Activated CD4-positive, alpha-beta T cell treated with anti-CD3 and anti-CD28 coated beads for 4 hours (primary cell): ENCODE data around the gene ZZZ3.
"Not testable (repeated sequence)": the region's sequence is repeated elsewhere in the genome, so short reads cannot be mapped to it uniquely, and the experiment has no call there.

ENCODE experiments used
- DNase-seq, 2 donors: peaks; one replicate each; pipeline ENCODE4 v3.0.0-alpha.2; 2020

Gene ZZZ3

GRCh38 chr1:77668924-77669449, 13.5 kb downstream of the ZZZ3 start:
- DNase-seq = no peak

GRCh38 chr1:77664939-77665516, 17.4 kb downstream of the ZZZ3 start:
- no peak for DNase-seq

DNA sequence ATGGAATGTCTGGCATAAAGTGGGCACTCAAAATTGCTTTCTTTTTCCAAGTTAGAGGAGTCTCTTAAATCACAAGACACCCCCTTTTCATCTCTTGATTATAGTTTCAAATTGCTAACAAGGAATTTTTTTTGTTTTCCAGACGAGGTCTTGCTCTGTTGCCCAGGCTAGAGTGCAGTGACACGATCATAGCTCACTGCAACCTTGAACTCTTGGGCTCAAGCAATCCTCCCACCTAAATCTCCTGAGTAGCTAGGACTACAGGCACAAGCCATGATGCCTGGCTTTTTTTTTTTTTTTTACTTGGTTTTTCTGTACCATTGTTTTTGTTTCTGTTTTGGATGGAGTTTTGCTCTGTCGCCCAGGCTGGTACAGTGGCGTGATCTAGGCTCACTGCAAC, 20.8 kb downstream of the ZZZ3 start:
- DNase-seq = no peak

DNA sequence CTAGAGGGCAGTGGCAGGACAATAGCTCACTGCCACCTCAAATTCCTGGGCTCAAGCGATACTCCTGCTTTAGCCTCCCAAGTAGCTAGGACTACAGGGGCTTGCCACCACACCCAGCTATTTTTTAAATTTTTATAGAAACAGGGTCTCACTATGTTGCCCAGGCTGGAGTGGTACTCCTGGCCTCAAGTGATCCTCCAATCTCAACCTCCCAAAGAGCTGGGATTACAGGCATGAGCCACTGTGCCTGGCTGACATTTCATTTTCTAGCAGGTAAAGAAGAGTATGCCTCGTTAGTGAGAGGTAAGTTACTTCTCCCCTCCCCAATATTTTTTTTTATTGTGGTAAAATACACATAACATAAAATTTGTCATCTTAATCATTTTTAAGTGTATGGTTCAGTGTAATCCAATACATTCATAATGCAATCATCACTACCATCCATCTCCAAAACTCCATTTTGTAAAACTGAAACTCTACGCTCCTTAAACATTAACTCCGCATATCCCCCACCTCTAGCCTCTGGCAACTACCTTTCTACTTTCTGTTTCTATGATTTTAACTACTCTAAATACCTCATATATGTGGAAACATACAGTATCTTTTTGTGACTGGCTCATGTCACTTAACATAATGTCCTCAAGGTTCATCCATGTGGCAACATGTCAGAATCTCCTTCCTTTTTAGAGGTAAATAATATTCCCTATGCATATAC, 22.4 kb downstream of the ZZZ3 start:
- no peak for DNase-seq

DNA sequence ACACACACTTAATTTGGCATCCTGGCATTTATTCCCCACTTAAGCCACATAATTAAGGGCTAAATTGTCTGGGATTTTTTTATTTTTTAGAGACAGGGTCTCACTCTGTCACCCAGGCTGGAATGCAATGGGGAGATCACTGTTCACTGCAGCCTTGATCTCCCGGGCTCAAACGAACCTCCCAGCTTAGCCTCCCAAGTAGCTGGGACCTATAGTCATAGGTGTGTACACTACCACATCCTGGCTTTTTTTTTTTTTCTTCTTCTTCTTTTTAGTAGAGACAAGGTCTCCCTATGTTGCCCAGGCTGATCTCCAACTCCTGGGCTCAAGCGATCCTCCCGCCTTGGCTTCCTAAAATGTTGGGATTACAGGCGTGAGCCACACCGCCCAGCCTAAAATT, 24.2 kb downstream of the ZZZ3 start:
- no peak for DNase-seq

- no peak for DNase-seq
Observed at GRCh38 chr1:77655431-77655974, 27.0 kb downstream of the ZZZ3 start.

DNA sequence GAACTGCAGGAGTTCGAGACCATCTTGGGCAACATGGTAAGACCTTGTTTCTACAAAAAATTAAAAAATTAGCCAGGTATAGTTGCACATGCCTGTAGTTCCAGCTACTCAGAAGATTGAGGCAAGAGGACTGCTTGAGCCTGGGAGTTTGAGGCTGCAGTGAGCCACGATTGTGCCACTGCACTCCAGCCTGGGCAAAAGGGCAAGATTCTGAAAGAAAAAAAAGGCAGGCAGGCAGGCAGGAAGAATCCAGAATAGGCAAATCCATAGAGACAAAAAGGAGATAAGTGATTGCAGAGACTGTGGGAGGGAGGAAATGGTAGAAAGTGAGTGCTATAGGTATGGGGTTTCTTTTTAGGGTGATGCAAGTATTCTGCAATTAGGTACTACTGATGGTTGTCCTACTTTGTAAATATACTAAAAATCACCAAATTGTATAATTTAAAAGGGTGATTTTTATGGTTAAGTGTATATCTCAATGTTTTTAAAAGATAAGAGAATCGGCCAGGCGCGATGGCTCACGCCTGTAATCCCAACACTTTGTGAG, 29.4 kb downstream of the ZZZ3 start:
- no peak for DNase-seq

DNA sequence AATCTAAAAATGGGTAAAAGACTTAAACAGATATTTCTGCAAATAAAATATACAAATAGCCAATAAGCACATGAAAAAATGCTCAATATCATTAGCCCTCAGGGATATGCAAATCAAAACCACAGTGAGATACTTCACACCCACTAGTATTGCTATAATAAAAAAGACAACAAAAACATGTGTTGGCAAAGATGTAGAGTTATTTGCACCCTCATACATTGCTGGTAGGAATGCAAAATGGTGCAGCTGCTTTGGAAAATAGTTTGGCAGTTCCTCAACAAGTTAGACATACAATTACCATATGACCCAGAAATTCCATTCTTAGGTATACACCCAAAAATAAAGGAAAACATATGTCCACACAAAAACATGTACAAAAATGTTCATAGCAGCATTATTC, 30.2 kb downstream of the ZZZ3 start:
- DNase-seq = no peak

GRCh38 chr1:77649127-77649526, 33.3 kb downstream of the ZZZ3 start:
- no peak for DNase-seq

GRCh38 chr1:77646224-77646623, 36.2 kb downstream of the ZZZ3 start:
- DNase-seq = not testable (repeated sequence)

- no peak for DNase-seq
Observed at GRCh38 chr1:77643456-77643855, 39.0 kb downstream of the ZZZ3 start.

- DNase-seq = no peak
Observed at GRCh38 chr1:77642941-77643340, 39.5 kb downstream of the ZZZ3 start.

DNA sequence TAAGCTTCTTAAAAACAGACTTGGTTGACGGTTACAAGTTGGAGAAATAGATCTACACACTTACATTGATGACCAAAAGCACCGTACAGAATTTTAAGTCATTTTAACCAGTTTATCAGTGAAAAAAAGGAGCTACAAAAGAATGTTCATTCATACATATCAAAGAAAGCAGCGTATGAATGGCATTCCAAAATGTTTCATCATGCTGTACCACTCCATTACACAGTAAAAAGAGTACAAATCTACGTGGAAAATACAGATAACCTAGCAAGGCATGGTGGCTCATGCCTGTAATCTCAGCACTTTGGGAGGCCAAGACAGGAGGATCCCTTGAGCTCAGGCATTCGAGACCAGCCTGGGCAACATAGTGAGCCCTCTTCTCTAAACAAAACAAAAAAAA, 40.3 kb downstream of the ZZZ3 start:
- DNase-seq = no peak

- no peak for DNase-seq
Observed at GRCh38 chr1:77639557-77640069, 42.8 kb downstream of the ZZZ3 start.

- no peak for DNase-seq
Observed at GRCh38 chr1:77639056-77639455, 43.4 kb downstream of the ZZZ3 start.

DNA sequence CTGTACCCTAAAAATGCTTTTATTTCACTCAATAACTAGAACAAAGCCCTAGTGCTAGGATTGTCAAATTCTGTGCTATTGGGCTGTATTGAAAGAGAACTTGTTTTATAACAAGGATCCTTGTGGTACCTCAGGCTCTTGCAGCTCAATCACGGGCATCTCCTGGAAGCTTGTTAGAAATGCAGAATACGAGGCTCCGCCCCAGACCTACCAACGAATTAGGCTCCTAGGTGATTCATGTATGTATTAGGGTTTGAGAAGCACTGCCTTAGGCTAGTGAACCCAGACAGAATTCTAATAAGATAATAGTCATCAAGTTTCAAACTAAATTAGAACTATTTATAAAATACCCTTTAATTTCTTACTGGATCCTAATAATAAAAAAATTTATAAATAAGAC, 45.6 kb downstream of the ZZZ3 start:
- DNase-seq = no peak
